H9 (cell line): ENCODE data around the gene RASA2. TPM values are rescaled to one million over a fixed set of nuclear protein-coding genes. Genes with fewer than 3 reads are reported as not detected.
A peak's percentile ranks its signal among the peaks of the same experiment; 100 is the strongest.

Experiments used
- DNase-seq: peaks from one replicate; pipeline ENCODE4 v3.0.0-alpha.2; 2017
- H2AFZ ChIP-seq: one replicate; pipeline ENCODE4 v1.6.1; 2013; ENCODE audit warnings: mild to moderate bottlenecking, low read length, control low read depth, moderate library complexity
- H2AK5ac ChIP-seq: 2 replicates; pipeline ENCODE4 v1.6.1; 2013; ENCODE audit warnings: low read length, control low read depth, mixed read lengths; ENCODE audit not compliant: insufficient read length
- H2BK120ac ChIP-seq: one replicate; pipeline ENCODE4 v1.6.1; 2013; ENCODE audit warnings: low read depth, mild to moderate bottlenecking, low read length, control low read depth, inconsistent platforms; ENCODE audit not compliant: poor library complexity, severe bottlenecking
- H2BK12ac ChIP-seq: 2 replicates; pipeline ENCODE4 v1.6.1; 2013; ENCODE audit warnings: low read length, control low read depth, mixed read lengths, low read depth; ENCODE audit not compliant: insufficient read length
- H2BK15ac ChIP-seq: 2 replicates; pipeline ENCODE4 v1.6.1; 2013; ENCODE audit warnings: low read depth, low read length, control low read depth
- H2BK20ac ChIP-seq: one replicate; pipeline ENCODE4 v1.6.1; 2013; ENCODE audit warnings: low read depth, mild to moderate bottlenecking, low read length, control low read depth, inconsistent platforms; ENCODE audit not compliant: poor library complexity, severe bottlenecking
- H2BK5ac ChIP-seq: 2 replicates; pipeline ENCODE4 v1.6.1; 2013; ENCODE audit warnings: low read length, control low read depth, mixed read lengths; ENCODE audit not compliant: insufficient read length
- H3K14ac ChIP-seq: 2 replicates; pipeline ENCODE4 v1.6.1; 2013; ENCODE audit warnings: low read length, control low read depth; ENCODE audit not compliant: insufficient read depth
- H3K18ac ChIP-seq: 2 replicates; pipeline ENCODE4 v1.6.1; 2013; ENCODE audit warnings: low read depth, mild to moderate bottlenecking, mixed read lengths, low read length, control low read depth; ENCODE audit not compliant: insufficient read length
- H3K23ac ChIP-seq: 2 replicates; pipeline ENCODE4 v1.6.1; 2013; ENCODE audit warnings: low read length, control low read depth, mixed read lengths, low read depth; ENCODE audit not compliant: insufficient read length
- H3K23me2 ChIP-seq: 2 replicates; pipeline ENCODE4 v1.6.1; 2013; ENCODE audit warnings: low read depth, mild to moderate bottlenecking, mixed read lengths, low read length, control low read depth; ENCODE audit not compliant: insufficient read length, poor library complexity, severe bottlenecking
- H3K27ac ChIP-seq: 2 replicates; pipeline ENCODE4 v1.5.1; 2013; ENCODE audit warnings: low read length, control low read depth, mixed read lengths, low read depth; ENCODE audit not compliant: insufficient read length
- H3K27me3 ChIP-seq: 2 replicates; pipeline ENCODE4 v1.6.1; 2013; ENCODE audit warnings: low read length, control low read depth, inconsistent platforms; ENCODE audit not compliant: insufficient read depth
- H3K4ac ChIP-seq: 2 replicates; pipeline ENCODE4 v1.6.1; 2013; ENCODE audit warnings: low read depth, mild to moderate bottlenecking, control low read depth, inconsistent platforms, low read length, moderate library complexity
- H3K4me1 ChIP-seq: 2 replicates; pipeline ENCODE4 v1.6.1; 2013; ENCODE audit warnings: low read length, control low read depth, inconsistent platforms; ENCODE audit not compliant: insufficient read depth
- H3K4me2 ChIP-seq: 2 replicates; pipeline ENCODE4 v1.6.1; 2013; ENCODE audit warnings: low read length, control low read depth, mixed read lengths; ENCODE audit not compliant: insufficient read length, insufficient read depth
- H3K56ac ChIP-seq: 2 replicates; pipeline ENCODE4 v1.6.1; 2013; ENCODE audit warnings: low read depth, mild to moderate bottlenecking, mixed read lengths, low read length, control low read depth; ENCODE audit not compliant: insufficient read length
- H3K79me1 ChIP-seq: 2 replicates; pipeline ENCODE4 v1.6.1; 2013; ENCODE audit warnings: low read depth, mild to moderate bottlenecking, moderate library complexity, low read length, control low read depth, inconsistent platforms; ENCODE audit not compliant: insufficient read depth, poor library complexity, severe bottlenecking
- H3K79me2 ChIP-seq: 2 replicates; pipeline ENCODE4 v1.6.1; 2013; ENCODE audit warnings: low read length, control low read depth, inconsistent platforms; ENCODE audit not compliant: insufficient read depth
- H3K9ac ChIP-seq: 2 replicates; pipeline ENCODE4 v1.6.1; 2013; ENCODE audit warnings: low read length, control low read depth, mixed read lengths; ENCODE audit not compliant: insufficient read length; ENCODE audit errors: extremely low read depth
- H3K9me3 ChIP-seq: one replicate; pipeline ENCODE4 v1.6.1; 2013; ENCODE audit warnings: low read depth, low read length, inconsistent platforms; ENCODE audit not compliant: control insufficient read depth
- H3T11ph ChIP-seq: one replicate; pipeline ENCODE4 v1.6.1; 2013; ENCODE audit warnings: mild to moderate bottlenecking, low read length, control low read depth, inconsistent platforms
- H4K20me1 ChIP-seq: one replicate; pipeline ENCODE4 v1.6.1; 2013; ENCODE audit not compliant: control insufficient read depth, insufficient read length, insufficient read depth
- H4K5ac ChIP-seq: 2 replicates; pipeline ENCODE4 v1.6.1; 2013; ENCODE audit warnings: low read depth, mild to moderate bottlenecking, mixed read lengths, low read length, control low read depth; ENCODE audit not compliant: insufficient read length
- H4K8ac ChIP-seq: replicated peaks from 2 replicates; pipeline ENCODE4 v1.6.1; 2013; ENCODE audit warnings: low read length, control low read depth, mixed read lengths, low read depth; ENCODE audit not compliant: insufficient read length
- H4K91ac ChIP-seq: 2 replicates; pipeline ENCODE4 v1.6.1; 2013; ENCODE audit warnings: low read depth, mild to moderate bottlenecking, moderate library complexity, mixed read lengths, low read length, control low read depth; ENCODE audit not compliant: insufficient read length
- H3K27ac Mint-ChIP-seq, 3 experiments: 2 replicates in 2 of 3; 3 replicates in 1 of 3; pipeline ENCODE4 v1.8.0; 2020 to 2021; ENCODE audit warnings: mixed read lengths in 3 of 3, mild to moderate bottlenecking in 1 of 3, moderate library complexity in 1 of 3
- H3K27me3 Mint-ChIP-seq: 2 replicates; pipeline ENCODE4 v1.8.0; 2021; ENCODE audit warnings: low read depth, mild to moderate bottlenecking, moderate library complexity, mixed read lengths
- H3K36me3 Mint-ChIP-seq, 3 experiments: 2 replicates in 2 of 3; 3 replicates in 1 of 3; pipeline ENCODE4 v1.8.0; 2020 to 2021; ENCODE audit warnings: low read depth in 3 of 3, mixed read lengths in 3 of 3; ENCODE audit not compliant: insufficient read depth in 1 of 3
- H3K4me1 Mint-ChIP-seq, 2 experiments: 2 replicates each; pipeline ENCODE4 v1.8.0; 2020; ENCODE audit warnings: mixed read lengths in 2 of 2
- H3K4me3 Mint-ChIP-seq, 2 experiments: 2 replicates in 1 of 2; 3 replicates in 1 of 2; pipeline ENCODE4 v1.8.0; 2020 to 2021; ENCODE audit warnings: mild to moderate bottlenecking in 2 of 2, mixed read lengths in 2 of 2, moderate library complexity in 1 of 2
- H3K9me3 Mint-ChIP-seq, 2 experiments: 2 replicates in 1 of 2; 3 replicates in 1 of 2; pipeline ENCODE4 v1.8.0; 2020; ENCODE audit warnings: mild to moderate bottlenecking in 2 of 2, mixed read lengths in 2 of 2, moderate library complexity in 1 of 2
- WGBS: extraction: QIAGEN DNeasy Blood & Tissue Kit; methylation state at CpG from one replicate; pipeline ENCODE4 v1.1.7; 2013; ENCODE audit warnings: missing lambda C conversion rate, low lambda C conversion rate, mixed read lengths; ENCODE audit not compliant: insufficient read length; ENCODE audit errors: extremely low coverage; 5-methylcytosine and 5-hydroxymethylcytosine counted together
- total RNA-seq: library from RNA; stranded (reverse); gene quantifications from 2 replicates; pipeline ENCODE4 v1.2.1, GENCODE V29; 2021
- TF ChIP-seq, protein P1 (sequence below): fragments of 200-600 bp; sonication (generic); conservative IDR thresholded peaks from 3 replicates; pipeline ENCODE4 v1.8.0; 2021; ENCODE audit warnings: antibody characterized with exemption, mild to moderate bottlenecking

The RASA2 gene
- total RNA-seq, 1 experiment from 2014 or later, result 24.4 TPM

DNA sequence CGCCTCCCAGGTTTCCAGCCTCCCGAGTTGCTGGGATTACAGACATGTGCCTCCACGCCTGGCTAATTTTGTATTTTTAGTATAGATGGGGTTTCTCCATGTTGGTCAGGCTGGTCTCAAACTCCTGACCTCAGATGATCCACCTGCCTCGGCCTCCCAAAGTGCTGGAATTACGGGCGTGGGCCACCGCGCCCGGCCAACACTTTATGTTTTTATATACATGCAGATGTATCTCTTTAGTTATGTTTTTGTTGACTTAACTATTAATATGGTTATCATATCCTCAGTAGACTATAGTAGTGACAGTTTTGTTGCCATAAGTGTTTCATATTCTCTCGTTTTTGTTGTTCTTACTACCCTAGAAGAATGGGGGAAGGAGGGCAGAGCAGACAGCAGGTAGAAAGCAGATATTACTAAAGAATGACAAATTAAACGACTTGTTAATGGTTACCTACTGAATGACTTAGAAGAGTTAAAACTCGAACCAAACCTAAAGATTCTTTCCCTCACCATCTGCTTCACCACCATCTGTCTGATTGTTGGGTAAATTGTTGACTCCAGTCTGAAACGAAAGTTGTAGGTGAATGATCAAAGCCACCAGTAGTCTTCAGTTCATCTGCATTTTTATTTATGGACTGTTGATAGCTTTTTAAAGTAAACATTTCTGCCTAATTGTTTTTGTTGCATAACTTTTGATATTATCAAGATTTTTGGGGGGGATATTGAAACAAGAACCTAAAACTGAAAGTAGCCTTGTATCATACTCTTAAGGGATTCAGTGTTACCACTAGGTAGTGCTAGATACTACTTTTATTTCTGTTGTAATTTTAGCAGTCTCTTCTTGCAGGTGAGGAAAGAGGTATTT is 89.3 kb downstream of the RASA2 start:
- H3K4me1 Mint-ChIP-seq, result no peaks in the 10 kb centered on the region

More for the DNA sequence above, 89.3 kb downstream of the RASA2 start:
- H3K14ac ChIP-seq, result no peak overlapping the region
- TF ChIP-seq, protein P1, sequence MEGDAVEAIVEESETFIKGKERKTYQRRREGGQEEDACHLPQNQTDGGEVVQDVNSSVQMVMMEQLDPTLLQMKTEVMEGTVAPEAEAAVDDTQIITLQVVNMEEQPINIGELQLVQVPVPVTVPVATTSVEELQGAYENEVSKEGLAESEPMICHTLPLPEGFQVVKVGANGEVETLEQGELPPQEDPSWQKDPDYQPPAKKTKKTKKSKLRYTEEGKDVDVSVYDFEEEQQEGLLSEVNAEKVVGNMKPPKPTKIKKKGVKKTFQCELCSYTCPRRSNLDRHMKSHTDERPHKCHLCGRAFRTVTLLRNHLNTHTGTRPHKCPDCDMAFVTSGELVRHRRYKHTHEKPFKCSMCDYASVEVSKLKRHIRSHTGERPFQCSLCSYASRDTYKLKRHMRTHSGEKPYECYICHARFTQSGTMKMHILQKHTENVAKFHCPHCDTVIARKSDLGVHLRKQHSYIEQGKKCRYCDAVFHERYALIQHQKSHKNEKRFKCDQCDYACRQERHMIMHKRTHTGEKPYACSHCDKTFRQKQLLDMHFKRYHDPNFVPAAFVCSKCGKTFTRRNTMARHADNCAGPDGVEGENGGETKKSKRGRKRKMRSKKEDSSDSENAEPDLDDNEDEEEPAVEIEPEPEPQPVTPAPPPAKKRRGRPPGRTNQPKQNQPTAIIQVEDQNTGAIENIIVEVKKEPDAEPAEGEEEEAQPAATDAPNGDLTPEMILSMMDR, result peak; percentile 68
- no peaks in the 10 kb centered on the region for H3K27me3 Mint-ChIP-seq
- H3K4me1 ChIP-seq, result no peaks in the 10 kb centered on the region
- H2BK120ac ChIP-seq, result no peak overlapping the region
- no peak for DNase-seq
- peaks cover 2 to 30% (median 26%) of the 10 kb centered on the region in 3 experiments; a peak in 6 of 7 replicates for H3K36me3 Mint-ChIP-seq
- no CpG with 5 or more reads among the region's 13 CpGs for WGBS
- H2BK15ac ChIP-seq, result no peak overlapping the region
- no peaks in the 10 kb centered on the region for H3K23me2 ChIP-seq
- H4K20me1 ChIP-seq, result no peaks in the 10 kb centered on the region
- no peak overlapping the region for H2AK5ac ChIP-seq
- H3T11ph ChIP-seq, result no peak overlapping the region
- H3K56ac ChIP-seq, result no peak overlapping the region
- H3K18ac ChIP-seq, result no peak overlapping the region
- no peak overlapping the region for H3K4ac ChIP-seq
- H2BK20ac ChIP-seq, result no peak overlapping the region
- no peak overlapping the region for H2AFZ ChIP-seq
- no peak overlapping the region for H2BK12ac ChIP-seq
- no peaks in the 10 kb centered on the region for H3K79me1 ChIP-seq
- H3K9me3 ChIP-seq, result no peaks in the 10 kb centered on the region
- H3K9ac ChIP-seq, result no peak overlapping the region
- no peak overlapping the region for H2BK5ac ChIP-seq
- no peak overlapping the region for H4K8ac ChIP-seq
- H3K27ac Mint-ChIP-seq, result peak overlapping the region in 1 of 3 experiments; percentile 68; a peak in 1 of 7 replicates
- H3K9me3 Mint-ChIP-seq, result no peaks in the 10 kb centered on the region
- no peak overlapping the region for H4K91ac ChIP-seq
- H3K27me3 ChIP-seq, result no peaks in the 10 kb centered on the region
- no peak overlapping the region for H4K5ac ChIP-seq
- H3K79me2 ChIP-seq, result no peaks in the 10 kb centered on the region
- H3K4me3 Mint-ChIP-seq, result no peak overlapping the region
- no peak overlapping the region for H3K23ac ChIP-seq
- no peak overlapping the region for H3K4me2 ChIP-seq
- no peak overlapping the region for H3K27ac ChIP-seq
